HTERT RPE-1 (cell line): ENCODE measurements around the gene ENKUR.
"Not testable (repeated sequence)": the region's sequence is repeated elsewhere in the genome, so short reads cannot be mapped to it uniquely, and the experiment has no call there.

ENCODE experiments used
- in situ Hi-C: fragments of 300-500 bp; cut with MboI; formaldehyde crosslinking; loops from 4 replicates; pipeline ENCODE4 v1.14.3; 2020; ENCODE audit warnings: low sequenced_read_pairs

The ENKUR gene

DNA sequence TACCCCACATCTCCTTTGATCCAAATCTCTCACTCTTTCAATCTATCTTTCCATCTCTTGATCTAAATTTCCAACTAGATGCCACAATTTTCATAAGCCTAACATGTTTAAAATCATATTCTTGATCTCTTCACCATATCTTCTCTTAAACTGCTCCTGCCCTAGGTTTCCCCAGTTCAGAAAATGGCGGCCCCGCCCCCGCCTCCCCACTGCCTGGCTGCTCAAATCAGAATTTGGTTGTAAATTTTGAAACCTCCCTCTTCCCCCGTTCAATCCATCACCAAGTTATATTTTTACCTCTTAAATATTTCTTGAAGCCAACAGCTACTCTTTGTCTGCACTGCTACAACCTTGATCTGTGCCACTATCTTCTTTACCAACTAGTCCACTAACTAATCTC lies 36.3 kb downstream of the ENKUR start:
- in situ Hi-C loops: no loop called here

DNA sequence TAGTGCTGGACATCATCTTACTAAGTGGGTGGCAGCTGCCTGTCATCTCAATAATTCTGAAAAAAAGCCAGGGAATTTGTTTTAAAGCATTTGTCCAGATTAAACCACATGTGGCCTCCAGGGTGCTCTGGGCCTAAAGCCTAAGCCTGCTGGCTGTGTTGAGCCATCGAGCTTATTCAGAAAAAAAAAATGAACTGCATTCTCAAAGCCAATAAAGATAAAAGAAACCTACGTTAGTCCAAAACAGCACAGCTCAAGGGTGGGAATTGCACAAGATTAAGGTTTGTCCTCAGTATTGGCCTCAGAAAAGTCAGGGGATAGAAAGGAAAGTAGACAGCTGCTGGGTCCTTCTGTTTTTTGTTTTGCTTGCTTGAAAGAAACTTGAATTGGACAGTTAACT lies 41.0 kb downstream of the ENKUR start:
- in situ Hi-C loops: no loop called here

DNA sequence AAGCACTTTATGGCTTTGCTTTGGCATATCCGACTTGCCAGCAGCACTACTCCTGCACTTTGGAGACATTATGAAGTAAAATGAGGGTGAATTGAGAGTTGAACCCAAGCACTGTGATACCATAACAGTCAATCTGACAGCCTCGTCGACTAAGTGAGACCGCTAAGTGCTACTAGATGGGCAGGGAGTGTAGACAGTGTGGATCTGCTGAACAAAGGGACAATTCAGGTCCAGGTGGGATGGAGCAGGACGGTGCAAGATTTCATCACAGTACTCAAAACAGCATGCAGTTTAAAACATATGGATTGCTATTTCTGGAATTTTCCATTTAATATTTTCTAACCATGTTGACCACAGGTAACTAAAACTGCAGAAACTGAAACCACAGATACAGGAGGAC lies 42.8 kb downstream of the ENKUR start:
- in situ Hi-C loops: no loop called here

DNA sequence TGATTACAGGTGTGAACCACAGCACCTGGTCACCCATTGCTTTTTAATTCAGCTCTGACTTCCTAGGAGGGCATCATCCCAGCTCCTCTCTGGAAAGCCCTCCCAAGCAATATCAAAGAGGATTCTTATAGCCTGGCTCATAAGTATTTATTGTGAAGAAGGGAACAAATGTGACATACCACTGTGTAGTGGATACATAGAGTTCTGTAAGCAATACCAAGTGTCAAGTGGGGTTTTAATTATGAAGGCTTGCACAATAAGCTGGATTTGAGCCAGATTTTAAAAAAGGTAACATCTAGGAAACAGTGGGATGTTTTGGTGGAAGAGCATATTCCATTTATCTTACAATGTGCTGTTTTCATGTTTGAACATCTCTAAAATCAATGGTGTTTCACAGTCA lies 44.6 kb downstream of the ENKUR start:
- in situ Hi-C loops: no loop called here

DNA sequence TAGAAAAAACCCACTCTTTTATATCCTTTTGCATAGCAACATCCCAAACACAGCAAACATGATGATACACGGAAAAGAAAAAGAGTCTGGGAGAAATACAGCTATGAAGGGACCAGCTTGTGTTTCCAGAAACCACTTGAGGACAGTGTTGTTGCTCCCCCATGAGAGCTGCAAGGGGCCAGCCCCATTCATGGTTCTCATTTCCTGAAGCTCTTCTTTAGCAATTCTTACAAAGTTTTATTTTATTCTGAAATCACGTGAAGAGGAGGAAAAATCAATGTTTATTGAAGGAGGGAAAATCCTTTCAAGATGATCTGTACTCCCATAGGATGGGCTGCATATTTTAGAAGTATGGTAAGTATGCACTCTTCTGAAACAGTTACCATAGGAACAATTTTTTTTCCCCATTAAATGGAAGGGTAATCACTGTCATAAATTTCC lies 46.1 kb downstream of the ENKUR start:
- in situ Hi-C loops: no loop called here

DNA sequence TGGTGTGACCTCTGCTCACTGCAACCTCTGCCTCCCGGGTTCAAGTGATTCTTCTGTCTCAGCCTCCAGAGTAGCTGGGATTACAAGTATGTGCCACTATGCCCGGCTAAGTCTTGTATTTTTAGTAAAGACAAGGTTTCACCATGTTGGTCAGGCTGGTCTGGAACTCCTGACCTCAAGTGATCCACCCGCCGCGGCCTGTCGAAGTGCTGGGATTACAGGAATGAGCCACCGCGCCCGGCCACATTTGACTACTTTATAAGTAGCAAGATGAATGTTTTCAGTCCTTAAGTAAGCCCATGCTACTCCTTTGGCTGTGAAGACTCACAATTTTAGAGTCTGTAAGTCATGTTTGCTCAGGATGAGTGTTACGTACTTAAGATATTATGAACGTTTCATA lies 47.0 kb downstream of the ENKUR start:
- in situ Hi-C loops: not testable (repeated sequence)

DNA sequence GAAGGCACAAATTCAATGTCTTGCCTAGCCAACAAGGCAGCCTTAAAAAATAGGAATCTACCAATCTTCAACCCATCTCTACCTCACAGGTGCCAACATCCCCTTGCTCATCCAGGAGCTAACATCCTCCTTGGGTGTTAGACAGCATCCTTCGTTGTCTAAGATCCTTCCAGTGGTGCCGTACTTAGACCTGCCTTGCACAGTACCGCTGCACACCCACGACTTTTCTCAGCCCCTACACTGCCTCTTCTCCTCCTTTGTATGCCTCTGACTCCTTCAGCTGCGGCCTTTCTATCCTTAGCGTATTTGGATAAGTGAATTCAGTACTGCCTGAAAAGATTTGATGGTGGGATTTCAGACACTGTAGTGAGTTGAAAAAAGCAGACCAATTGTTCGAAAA lies 47.6 kb downstream of the ENKUR start:
- in situ Hi-C loops: no loop called here

DNA sequence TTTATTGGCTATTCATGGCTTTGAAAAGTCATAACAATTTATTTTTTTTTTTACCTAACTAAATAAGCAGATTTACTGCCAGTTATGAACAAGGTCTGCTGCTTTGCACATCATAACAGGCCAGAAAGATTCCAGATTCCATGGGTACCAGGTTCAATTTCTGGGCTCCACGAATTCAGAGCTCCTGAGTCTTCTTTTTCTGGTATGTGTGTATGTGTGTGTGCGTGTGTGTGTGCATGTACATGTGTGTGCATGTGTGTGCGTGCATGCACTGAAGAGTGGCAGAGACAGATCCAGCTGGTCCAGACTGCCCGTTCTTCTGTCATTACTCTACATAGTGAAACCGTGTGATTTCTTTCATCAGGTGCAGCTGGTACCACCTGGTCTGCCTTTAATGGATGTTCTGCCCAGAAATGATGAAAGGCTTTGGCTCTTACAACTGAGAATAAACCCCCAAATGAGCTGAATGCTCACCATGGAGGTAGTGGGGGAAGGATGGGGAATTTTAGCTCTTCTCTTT lies 48.9 kb downstream of the ENKUR start:
- in situ Hi-C loops: no loop called here

DNA sequence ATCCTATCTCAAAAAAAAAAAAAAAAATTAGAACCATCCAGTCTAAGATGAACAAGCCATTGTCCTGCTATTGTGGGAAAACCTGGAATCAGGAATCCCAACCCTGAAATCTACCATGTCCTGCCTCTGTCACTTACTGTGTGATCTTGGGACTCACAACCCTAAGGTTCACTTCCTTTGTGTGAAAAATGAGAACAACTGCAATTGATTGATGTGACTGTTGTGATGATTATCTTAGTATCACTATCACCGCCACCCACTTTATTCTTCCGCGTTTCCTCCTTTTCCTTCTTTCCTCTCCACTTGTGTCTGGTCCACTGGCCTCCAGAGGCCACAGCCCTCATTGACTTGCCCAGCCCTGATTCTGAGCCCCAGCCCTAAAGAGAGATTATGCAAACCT lies 50.9 kb downstream of the ENKUR start:
- in situ Hi-C loops: no loop called here

DNA sequence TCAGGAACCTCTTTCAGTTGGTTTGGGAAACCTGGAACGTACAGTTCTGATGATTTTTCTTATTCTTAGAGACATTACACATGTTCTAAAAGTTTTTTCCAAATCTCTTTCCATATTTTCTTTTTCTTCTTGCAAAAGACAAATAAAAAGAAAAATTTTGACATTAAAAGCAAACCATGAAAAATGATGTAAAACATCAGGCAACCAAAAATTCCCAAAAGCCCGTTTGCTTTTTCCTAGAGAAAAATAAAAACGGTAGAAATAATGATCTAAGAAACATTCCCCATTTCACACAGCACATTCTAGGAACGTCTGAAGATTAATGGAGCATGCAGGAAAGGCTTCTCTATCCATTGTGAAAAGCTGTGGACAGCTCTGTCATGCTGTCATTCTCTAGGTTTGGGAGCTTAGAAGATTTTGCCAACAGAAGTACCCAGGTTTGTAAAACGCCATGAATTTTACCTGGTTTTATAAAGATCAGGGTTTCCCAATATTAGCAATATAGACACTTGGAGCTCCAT lies 52.4 kb downstream of the ENKUR start:
- in situ Hi-C loops: no loop called here

DNA sequence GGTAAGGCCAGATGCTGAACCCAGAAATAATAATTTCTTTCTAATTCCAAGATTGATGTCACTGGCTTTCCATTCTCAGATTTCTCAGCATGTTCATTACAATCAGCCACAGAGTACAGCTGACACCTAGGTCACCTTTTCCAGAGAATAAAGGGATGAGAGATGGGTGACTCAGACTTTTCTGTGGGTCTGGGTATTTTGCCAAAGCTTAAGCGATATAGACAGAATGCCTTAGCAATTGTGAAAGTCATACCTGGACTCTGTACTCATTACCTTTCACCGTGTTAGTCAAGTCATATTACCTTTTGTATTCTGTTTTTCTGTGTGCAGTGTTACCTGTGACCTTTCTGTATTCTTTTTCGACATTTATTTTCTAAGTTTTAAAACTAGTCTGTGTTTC lies 53.0 kb downstream of the ENKUR start:
- in situ Hi-C loops: no loop called here

DNA sequence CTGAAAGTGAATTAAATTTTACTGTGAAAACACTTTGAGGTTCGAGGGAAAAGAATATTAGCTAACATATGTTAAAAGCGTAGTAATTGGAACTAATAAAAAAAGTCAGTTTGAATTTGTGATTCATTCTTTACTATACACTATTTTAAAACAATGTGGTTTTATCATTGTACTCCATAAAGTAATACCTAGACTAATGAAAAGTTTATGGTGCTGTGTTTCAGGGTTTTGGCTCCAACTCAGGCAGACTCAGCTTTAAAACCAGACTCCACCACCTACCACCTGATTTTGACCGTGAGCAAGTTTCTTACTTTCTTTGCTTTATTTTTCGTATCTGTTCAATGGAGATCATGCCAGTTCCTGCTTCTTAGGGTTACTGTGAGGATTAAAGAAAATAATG lies 54.4 kb downstream of the ENKUR start:
- in situ Hi-C loops: no loop called here

DNA sequence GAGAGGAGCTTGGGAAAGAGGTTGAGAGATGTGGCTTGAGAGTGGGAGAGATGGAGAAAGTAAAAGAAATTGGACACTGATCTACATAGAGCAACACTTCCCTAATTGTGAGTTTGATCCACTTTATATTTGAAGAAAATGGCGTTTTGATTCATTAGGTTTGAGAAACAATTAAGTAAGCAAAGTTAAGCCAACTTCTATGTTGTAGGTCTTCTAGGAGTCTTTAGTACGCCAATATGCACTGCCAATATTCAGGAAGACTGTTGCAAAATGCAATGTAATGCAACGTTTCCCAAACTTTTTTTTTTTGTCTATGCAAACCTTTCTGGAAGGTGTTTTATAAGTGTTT lies 56.6 kb downstream of the ENKUR start:
- in situ Hi-C loops: no loop called here

DNA sequence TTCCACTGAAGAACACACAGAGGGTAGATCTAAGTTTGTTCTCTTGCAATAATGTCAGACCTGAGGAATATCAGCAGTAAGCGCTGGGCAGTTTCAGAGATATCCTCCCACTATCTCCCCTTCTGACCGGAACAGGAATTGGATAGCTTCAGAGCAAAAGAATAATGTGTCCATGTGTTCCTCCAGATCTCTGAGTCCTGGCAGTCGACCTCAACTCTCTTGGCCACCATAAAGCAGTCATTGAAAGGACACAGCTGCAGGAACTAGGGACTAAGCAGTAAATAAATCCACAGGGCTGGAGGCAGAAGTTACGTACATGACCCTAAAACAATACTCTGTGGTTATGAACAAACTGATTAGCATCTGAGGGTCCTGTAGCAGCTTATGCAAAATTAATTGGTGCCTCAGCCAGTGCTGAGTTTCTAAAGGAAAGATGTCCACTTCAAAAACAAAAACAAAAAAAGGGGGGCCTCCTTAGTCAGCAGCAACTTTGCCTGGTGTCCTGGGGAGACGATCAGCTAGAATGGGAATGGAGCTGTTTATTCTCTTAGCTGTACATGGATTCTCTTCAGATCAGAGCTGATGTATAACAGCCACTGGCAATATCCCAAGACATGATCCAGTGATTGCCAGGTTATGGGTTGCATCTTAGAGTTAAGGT lies 57.1 kb downstream of the ENKUR start:
- in situ Hi-C loops: no loop called here

DNA sequence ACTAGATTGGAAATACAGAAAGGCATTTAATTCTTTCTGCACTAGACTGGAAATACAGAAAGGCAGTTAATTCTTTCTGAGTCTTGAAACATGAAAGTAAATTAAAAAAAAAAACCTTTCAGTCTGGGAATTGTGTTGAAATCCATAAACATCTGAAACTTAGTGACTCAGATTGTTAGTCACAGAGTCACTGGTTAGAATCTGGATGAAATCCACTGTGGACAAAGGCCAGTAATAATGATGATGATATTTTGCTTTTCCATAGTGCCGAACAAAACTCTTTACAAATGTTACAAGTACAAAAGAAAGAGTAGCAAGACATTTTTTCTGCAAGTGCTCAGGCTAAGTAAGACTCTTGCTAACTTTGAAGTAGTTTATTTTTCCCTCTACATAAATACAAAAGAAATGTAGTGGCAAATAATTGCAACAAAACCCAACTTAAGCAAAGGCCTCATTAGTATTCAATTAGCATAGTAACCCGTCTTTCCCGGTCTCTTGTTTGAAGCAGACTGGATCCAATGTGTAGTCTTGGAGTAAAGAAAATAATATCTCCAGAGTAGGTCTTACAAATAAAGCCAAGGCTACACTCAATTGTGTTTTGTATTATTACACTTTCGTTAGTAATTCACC lies 57.8 kb downstream of the ENKUR start:
- in situ Hi-C loops: no loop called here

DNA sequence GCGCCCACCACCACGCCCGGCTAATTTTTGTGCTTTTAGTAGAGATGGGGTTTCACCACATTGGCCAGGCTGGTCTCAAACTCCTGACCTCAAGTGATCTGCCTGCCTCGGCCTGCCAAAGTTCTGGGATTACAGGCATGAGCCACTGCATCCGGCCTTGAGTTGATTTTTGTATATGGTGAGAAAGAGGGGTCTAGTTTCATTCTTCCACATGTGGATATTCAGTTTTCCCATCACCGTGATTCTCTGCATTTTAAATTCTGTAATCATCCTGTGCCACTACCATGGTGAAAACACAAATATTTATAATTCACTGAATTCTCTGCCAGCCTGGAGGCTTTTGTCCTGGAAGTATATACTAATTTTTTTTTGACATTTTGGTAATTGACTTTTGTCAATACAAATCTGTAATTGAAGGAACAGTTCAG lies 58.3 kb downstream of the ENKUR start:
- in situ Hi-C loops: not testable (repeated sequence)

DNA sequence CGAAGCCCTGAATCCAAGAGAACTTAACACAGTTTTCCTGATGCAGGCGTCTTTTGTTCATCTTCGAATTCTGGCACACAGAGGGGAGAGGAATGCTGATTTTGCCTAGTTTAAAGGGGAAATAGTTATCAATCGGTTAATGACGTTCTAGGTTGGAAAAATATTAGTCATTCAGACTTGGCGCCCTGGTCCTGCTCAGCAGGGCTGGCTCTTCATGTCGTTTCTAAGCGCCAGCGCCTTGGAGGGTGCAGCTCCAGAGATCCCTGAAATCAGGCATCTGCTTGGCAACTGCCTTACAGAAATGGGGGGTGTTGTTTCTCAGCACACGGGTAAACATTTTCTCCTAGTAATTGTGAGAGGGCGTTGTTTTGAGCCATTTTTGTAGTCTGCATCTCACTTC lies 62.3 kb downstream of the ENKUR start:
- in situ Hi-C loops: no loop called here

DNA sequence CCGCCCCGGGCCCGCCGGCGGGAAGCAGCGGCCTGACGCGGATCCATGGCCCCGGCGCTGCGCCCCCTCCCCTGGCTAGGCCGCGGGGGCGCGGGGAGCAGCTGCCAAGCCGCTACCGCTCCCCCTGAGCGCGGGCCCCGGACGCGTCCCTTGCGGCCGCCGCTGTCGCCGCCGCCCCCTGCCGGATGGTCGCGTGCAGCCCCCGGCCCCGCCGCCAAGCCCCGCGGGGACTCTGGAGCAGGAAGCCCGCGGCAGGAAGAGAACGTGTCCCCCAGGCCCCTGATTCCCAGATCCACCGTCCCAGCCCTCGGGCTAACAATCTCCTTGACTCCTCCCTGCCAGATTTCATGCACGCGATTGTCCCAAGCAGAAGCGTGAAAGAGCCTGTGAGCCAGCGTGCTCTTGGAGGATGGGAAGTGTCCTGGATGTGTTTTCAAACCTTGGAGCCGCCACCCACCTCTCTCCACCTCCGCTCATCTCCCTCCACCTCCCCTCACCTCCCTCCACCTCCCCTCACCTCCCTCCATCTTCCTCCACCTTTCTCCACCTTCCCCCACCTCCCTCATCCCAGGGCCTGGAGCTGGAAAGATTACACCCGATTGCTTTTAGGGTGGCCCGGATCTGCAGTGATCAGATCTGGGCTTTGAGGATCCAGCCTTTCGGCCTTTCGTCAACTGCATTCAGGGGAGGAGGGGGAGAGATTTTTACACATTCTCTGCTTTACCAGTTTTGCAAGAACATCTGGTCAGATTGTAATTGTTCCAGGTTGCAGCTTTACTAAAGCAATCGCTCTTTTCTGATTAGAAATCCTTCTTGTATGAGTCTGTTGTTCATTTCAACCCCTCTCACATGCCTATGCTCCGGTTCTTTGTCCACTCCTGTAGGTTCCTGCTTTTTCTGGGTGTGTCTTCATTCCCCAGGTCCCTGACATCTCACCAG lies 63.0 kb downstream of the ENKUR start:
- in situ Hi-C loops: no loop called here

DNA sequence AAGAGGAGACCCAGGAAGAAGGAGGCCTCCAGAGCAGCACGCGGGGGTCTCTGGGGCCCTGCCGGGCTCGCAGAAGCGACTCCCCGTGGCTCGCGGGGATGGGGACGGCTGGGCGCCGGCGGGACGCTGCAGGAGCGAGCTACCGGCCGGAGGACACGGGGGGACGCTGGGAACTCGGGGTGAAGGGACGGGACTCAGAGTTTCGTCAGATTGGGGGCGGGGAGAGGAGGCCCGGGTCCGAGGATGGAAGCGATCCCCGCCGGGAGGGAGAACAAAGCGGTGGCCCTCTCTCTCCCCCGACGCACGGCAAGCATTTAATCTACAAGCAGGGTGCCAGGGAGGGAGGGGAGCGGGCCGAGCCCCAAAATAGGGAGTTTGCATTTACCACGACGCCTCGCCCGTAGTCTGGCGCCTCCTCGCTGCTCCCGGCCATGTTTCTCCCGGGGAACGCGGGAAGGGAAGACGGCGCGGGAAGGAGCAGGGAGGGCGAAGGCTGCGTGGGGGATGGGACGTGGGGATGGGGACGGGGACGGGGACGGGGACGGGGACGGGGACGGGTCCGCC lies 63.7 kb downstream of the ENKUR start, which contains the start of gene PRTFDC1:
PRTFDC1 (minus strand) TSS at position 464 of the 564 bp plus-strand sequence; CDS start at position 433, 31 bp downstream.
- in situ Hi-C loops: no loop called here

DNA sequence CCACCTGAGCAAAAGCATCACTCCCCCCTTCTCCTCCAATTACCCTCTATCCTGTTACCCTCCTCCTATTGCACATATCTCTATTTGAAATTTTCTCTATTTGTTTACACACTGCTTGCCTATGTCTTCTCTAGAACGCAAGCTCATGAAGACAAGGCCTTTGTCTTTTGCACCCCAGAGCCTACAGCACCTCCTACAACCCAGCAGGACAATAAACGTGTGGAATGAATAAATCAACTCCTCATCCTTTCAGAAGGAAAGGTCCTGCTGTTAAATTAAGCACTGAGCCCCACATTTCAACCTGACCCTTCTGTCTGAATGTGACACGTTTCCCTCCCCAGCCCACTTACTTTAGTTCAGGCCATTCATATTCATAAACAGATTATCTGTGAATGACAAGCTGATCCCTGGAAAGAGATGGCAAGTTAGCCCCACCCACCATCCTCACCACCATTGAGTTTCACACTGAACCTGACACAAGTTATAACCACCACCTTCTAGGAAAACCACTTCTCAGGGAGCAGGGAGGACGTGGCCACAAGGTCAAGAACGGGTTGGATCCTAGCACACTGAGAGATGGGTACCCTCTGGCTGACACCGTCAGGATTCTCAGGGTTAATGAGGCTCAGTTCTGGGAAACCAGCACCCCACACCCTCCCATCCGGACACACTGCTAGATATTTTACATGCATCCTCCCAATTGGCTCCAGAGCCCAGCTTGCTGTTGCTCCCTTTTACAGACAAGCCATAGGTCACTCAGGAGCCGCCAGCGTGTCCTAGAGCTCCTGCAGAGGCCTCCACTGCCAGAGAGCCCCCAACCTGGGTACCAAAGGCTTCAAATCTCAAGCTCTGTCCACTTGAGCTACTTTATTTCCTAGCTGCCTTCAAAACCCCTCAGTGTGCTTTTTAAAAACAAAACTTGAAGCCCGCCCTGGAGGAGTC lies 64.5 kb downstream of the ENKUR start:
- in situ Hi-C loops: no loop called here
